Measurements from ENCODE around the gene STPG3. TPM values are rescaled to one million over a fixed set of nuclear protein-coding genes. Genes with fewer than 3 reads are reported as not detected.

The STPG3 gene
- total and polyA plus RNA-seq, 9 of the 15 experiments (the other 6 are each of a cell fraction or from before 2014, with no cell fraction given), result not detected

DNA sequence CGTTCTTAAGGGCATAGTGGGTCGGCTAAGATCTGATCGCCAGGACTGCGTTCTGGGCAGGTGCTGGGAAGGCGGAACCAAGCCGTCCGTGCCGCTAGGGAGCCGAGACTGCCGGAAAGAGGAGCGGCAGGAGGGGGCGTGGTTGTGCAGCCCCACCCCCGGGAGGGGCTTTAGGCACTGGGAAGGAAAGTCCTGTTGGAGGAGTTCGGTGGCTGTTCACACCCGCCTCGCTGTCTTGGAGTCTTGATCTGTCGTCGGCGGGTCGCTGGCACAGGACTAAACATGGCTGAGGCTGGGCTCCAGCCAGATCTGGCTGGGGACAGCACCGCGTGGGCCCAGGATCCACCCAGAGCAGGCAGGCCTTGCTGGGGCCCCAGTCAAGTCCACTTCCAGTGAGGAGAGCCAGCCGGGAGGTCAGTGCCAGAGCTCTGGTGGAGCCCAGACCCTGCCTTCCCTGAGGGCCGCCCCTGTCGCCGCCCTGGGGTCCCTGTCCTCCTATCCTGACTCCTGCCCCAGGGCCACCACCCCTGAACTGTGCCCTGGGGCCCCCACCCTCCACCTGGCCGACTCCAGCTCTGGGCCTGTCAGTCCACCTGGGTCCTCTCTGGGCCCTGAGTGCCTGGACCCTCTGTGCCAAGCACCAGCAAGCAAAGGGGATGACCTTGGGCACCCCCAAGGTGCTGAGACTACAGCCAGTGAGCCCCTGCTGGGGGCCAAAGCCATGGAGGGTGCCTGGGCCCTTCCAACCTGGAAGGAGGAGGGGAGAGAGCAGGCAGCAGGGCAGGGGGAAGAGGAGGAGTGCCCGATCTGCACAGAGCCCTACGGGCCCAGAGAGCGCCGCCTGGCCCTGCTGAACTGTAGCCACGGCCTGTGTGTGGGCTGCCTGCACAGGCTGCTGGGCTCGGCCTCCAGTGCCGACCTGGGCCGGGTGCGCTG is 33.5 kb upstream of the STPG3 start (continued):
- TF ChIP-seq, protein P1, sequence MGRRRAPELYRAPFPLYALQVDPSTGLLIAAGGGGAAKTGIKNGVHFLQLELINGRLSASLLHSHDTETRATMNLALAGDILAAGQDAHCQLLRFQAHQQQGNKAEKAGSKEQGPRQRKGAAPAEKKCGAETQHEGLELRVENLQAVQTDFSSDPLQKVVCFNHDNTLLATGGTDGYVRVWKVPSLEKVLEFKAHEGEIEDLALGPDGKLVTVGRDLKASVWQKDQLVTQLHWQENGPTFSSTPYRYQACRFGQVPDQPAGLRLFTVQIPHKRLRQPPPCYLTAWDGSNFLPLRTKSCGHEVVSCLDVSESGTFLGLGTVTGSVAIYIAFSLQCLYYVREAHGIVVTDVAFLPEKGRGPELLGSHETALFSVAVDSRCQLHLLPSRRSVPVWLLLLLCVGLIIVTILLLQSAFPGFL (CRISPR knock-in tag; IDR thresholded peaks at IDR 0.05), result no peak
- TF ChIP-seq NFE2L1 (tag; IDR thresholded peaks at IDR 0.05; ENCODE audit: borderline replicate concordance, low read depth) (no peak), STAT5A (IDR thresholded peaks at IDR 0.05; ENCODE audit: borderline replicate concordance, low read length) (no peak), ZNF507 (tag; conservative IDR thresholded peaks at IDR 0.05) (no peak), THRAP3 (IDR thresholded peaks at IDR 0.05; ENCODE audit: borderline replicate concordance) (no peak), NR2C1 (IDR thresholded peaks at IDR 0.05) (no peak), NR2C1 (tag; IDR thresholded peaks at IDR 0.05) (no peak), ZNF134 (CRISPR knock-in tag; conservative IDR thresholded peaks at IDR 0.05) (no peak), GTF2E2 (tag; IDR thresholded peaks at IDR 0.05) (no peak), TEAD2 (tag; IDR thresholded peaks at IDR 0.05) (no peak), ZKSCAN8 (CRISPR knock-in tag; IDR thresholded peaks at IDR 0.05) (no peak), SMAD1 (IDR thresholded peaks at IDR 0.05; ENCODE audit: low read depth, low read length, partially characterized antibody) (no peak), ZZZ3 (IDR thresholded peaks at IDR 0.05) (no peak), NEUROD1 (IDR thresholded peaks at IDR 0.05; ENCODE audit: borderline replicate concordance, low read depth, low read length, partially characterized antibody) (no peak), RAD21 (CRISPR knock-in tag; conservative IDR thresholded peaks at IDR 0.05 in 1 of 2, IDR thresholded peaks at IDR 0.05 in 1 of 2) (no peak; a peak in 1 of 4 replicates), FOXJ3 (CRISPR knock-in tag; IDR thresholded peaks at IDR 0.05) (no peak), MAZ (CRISPR knock-in tag; conservative IDR thresholded peaks at IDR 0.05 in 1 of 2, IDR thresholded peaks at IDR 0.05 in 1 of 2) (peak; percentile 48 to 92; a peak in 2 of 4 replicates)
- TF ChIP-seq, protein P2, sequence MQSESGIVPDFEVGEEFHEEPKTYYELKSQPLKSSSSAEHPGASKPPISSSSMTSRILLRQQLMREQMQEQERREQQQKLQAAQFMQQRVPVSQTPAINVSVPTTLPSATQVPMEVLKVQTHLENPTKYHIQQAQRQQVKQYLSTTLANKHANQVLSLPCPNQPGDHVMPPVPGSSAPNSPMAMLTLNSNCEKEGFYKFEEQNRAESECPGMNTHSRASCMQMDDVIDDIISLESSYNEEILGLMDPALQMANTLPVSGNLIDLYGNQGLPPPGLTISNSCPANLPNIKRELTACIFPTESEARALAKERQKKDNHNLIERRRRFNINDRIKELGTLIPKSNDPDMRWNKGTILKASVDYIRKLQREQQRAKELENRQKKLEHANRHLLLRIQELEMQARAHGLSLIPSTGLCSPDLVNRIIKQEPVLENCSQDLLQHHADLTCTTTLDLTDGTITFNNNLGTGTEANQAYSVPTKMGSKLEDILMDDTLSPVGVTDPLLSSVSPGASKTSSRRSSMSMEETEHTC (IDR thresholded peaks at IDR 0.05), result no peak
- TF ChIP-seq, protein P3, sequence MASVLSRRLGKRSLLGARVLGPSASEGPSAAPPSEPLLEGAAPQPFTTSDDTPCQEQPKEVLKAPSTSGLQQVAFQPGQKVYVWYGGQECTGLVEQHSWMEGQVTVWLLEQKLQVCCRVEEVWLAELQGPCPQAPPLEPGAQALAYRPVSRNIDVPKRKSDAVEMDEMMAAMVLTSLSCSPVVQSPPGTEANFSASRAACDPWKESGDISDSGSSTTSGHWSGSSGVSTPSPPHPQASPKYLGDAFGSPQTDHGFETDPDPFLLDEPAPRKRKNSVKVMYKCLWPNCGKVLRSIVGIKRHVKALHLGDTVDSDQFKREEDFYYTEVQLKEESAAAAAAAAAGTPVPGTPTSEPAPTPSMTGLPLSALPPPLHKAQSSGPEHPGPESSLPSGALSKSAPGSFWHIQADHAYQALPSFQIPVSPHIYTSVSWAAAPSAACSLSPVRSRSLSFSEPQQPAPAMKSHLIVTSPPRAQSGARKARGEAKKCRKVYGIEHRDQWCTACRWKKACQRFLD (CRISPR knock-in tag; IDR thresholded peaks at IDR 0.05), result no peak
- TF ChIP-seq, protein P4, sequence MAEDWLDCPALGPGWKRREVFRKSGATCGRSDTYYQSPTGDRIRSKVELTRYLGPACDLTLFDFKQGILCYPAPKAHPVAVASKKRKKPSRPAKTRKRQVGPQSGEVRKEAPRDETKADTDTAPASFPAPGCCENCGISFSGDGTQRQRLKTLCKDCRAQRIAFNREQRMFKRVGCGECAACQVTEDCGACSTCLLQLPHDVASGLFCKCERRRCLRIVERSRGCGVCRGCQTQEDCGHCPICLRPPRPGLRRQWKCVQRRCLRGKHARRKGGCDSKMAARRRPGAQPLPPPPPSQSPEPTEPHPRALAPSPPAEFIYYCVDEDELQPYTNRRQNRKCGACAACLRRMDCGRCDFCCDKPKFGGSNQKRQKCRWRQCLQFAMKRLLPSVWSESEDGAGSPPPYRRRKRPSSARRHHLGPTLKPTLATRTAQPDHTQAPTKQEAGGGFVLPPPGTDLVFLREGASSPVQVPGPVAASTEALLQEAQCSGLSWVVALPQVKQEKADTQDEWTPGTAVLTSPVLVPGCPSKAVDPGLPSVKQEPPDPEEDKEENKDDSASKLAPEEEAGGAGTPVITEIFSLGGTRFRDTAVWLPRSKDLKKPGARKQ (CRISPR knock-in tag; IDR thresholded peaks at IDR 0.05), result no peak
